Activated T-cell treated with anti-CD3 and anti-CD28 coated beads for 24 hours (primary cell): ENCODE measurements around the gene IQGAP3.

Source experiments
- DNase-seq: peaks from one replicate; pipeline ENCODE4 v3.0.0-alpha.2; 2020; ENCODE audit warnings: low read depth

The IQGAP3 gene

GRCh38 chr1:156497078-156497742 lies 75.2 kb downstream of the IQGAP3 start:
- no peak for DNase-seq

DNA sequence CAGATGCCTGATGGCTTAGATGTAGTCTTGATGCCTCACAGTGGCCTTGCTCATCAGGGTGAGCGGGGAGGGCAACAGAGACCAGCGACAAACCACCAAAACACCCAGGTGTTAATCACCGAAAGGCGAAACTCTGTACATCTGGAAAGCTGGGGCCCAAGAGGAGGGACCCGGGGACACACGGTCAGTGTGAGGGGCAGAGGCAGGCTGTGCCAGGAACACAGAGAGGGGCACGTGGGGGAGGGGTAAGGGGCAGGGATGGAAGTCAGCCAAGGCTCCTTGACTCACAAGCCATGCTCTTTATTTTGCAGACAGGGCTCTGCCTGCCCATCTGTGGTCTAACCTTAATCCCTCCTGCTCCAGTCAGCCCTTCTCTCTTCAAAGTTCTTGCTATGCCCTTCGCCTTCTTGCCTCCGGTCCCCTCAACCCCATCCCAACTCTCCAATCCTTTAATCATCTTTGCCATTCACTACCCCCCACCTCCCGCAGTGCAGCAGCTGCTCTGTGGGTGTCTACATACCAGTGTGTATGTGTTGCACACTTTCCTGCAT lies 76.1 kb downstream of the IQGAP3 start:
- no peak for DNase-seq

- no peak for DNase-seq
Measured at GRCh38 chr1:156495401-156496140, 76.8 kb downstream of the IQGAP3 start.

GRCh38 chr1:156494309-156494895 lies 78.0 kb downstream of the IQGAP3 start:
- DNase-seq = no peak

- no peak for DNase-seq
Measured at GRCh38 chr1:156493742-156494141, 78.6 kb downstream of the IQGAP3 start.

- DNase-seq = no peak
Measured at GRCh38 chr1:156493154-156493631, 79.2 kb downstream of the IQGAP3 start.

DNA sequence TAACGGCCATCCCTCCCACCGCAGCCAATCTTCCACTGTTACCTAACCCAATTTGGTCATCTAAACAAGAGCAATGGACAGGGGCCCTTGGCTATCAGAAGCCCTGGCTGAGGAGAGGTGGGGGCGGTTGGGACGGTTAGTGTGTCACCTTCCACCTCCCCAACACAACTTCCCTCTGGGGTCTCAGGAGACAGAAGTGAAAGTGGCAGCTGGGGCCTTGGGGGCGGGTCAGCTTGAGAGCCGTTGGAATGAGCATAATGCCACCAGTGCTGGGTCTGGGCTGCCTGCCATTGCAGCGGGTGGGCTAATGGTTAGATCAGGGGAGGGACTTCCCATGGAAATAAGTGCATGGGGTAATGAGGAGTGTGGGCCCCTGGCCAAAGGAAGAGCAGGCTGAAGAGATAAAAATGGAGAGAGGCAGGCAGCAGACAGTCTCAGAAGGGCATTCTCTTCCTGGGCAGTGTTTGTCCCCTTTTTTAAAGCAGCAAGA lies 79.7 kb downstream of the IQGAP3 start:
- no peak for DNase-seq

DNA sequence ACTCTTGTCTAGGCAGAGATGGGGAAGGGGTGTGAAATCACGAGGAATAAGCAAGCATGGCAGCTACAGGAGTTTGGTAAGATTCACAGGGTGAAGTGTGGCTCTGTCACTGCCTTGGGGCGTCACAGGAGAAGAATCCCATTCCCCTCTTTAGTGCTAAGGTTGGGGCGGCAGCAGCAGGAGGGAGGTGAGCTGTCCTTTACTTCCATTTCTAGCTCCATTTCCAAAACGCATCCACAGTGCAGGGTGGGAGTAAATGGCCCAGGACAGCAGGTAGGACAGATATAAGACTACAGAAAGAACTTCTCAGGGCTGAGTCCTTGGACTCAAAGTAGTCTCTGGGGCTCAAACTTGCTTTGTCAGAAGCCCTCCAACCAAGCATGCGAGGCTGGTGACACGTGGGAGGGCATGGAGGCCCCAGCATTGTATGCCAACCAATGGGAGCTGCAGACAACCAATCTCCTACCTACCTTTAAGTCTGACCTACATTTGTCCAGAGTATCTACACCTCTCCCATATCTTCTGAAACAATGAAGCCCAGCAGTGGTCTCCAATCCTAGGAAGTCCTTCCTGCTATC lies 80.3 kb downstream of the IQGAP3 start:
- DNase-seq = no peak

- no peak for DNase-seq
Measured at GRCh38 chr1:156491151-156491949, 81.0 kb downstream of the IQGAP3 start.

- DNase-seq = no peak
Measured at GRCh38 chr1:156490401-156491032, 81.8 kb downstream of the IQGAP3 start.

GRCh38 chr1:156489935-156490293 lies 82.5 kb downstream of the IQGAP3 start:
- no peak for DNase-seq

- no peak for DNase-seq
Measured at GRCh38 chr1:156489166-156489934, 83.0 kb downstream of the IQGAP3 start.

DNA sequence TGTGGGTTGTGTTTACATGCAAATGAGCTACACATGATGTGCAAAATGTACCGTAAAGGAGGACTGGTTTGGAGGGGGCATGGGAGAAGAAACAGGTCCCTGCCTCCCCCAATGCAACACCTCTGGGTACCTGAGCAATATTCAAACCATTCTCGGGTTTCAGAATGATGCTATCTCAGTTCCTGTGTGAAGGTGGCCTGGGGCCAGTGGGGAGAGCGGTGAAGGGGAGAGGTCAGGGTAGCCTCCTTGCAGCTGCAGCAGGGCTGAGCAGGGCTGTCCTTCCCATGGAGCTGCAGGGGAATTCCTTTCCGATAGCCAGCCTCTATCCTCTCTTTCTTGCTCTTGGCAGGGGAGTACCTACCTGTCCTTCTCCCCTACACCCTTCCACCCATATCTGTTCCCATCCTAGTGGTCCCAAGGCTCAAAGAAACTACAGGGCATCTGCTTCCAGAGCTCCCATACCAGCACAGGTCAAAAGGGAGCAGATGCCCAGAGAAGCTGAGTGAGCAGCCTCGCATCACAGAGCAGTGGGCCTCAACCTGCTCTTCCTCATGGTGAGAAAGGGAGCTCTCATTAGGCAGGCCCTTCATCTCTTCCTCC lies 83.7 kb downstream of the IQGAP3 start:
- DNase-seq = no peak

DNA sequence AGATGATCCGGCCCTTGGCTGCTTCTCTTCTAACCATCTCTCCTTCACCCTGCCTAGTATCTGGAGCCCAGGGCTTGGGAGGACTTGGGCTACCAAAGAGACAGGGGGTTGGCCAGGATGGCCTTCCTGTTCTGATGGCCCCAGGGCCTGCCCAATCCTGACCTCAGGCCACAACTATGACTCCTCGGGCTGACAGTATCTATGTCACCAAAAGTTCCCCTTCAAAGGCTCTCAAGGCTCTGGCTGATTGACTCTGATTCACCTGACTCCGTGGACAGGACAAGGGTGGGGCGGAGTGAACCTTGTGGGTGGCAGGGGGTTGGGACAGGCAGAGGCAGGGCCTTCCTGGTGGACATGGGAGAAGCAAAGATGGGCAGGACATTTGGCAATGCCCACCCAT lies 84.5 kb downstream of the IQGAP3 start:
- no peak for DNase-seq

DNA sequence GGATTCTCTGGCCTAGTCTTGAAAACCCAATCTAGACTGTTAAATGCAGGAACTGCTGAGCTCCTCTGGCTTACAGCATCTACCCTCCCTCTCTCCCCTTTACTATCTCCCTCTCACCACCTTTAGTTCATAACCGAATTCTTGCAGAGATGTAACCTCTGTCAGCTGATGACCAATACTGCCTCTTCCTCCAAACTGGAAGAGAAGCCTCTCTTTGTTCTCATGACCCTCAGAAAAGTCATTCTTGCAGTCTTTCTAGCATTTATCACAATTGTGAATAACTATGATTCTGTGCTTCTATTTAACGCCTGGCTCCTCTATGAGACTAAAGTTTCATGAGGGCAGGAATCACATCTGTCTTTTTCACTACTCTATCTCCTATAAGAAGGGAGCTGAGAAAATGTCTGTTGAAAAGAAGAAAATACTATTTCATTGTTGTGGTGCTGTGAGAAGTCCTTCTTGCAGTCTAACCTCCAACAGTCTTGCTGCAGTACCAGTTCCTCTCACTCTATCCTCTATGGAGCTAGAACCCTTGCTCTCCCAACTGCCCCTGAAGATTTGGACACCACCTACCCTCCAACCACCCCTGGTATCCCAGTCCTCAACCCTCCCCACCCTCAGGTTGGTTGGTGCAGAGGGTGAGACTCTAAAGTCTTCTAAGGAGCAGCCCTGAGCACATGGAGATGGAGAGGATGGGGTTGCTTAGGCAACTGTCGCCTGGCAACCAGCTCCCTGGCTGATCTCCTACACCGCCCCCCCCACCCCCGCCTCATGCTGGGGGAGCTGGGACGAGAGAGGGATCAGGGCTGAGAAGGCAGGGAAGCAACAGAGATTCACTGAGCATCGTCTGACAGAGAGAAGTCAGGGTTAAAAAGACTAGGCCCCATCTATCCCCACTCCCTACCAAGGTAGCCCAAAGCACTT lies 85.7 kb downstream of the IQGAP3 start:
- no peak for DNase-seq

DNA sequence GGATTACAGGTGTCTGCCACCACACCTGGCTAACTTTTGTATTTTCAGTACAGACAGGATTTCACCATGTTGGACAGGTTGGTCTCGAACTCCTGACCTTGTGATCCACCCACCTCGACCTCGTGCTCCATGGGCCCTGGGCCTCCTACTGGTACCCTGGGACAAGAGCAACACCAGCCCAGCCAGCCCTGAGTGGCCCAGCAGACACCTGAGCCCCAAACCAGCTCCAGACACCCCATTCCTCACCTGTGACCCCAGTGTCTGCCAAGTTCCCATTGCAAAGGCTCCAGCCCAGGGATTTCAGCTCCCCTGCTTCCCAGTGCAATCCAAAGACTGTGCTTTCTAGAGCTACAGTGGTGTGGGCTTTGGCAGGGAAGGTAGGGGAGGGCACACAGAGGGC lies 86.4 kb downstream of the IQGAP3 start:
- no peak for DNase-seq

DNA sequence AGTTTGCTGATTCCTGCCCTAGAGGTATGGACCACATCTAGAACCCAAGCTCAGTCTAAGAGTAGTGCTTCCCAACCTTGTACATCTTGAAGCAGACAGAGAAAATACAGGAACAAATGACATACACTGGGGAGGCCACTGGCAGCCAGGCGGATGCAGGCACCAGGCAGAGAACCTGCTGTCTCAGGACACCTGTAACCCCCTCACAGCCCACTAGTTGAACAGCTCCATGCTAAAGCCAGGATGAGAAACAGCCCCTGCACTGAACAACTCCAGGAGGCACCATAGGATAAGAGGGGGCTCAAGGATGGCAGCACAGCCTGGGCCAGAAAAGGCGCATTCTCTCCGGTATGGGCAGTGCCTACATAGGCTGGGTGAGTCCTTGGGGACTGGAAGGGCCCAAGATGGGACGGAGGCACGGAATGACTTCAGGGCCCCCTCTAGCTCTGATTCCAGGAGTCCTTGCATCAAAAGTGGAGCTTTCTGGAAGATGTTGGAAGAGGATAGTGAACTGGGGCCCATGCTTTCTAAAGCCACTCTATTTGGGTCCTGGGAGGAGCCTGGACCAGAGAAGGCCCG lies 87.8 kb downstream of the IQGAP3 start:
- DNase-seq = no peak

DNA sequence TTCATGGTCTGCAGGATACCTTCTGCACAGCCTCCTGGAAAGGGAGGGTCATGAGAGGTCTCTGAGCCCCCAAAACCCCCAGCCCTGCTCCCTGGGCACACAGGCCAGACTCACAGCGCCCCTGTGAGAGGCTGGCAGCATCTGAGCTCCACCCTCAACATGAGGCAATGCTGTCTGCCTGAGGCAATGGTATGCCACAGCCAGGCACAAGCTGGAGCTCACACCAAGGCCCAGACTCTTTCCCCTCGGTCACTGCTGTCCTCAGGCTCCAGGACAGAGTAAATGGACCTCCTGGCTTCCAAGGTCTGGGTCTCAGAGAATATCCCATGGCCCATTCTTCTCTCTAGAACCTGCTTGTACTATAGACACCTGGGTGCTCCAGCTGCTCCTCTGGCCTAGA lies 89.0 kb downstream of the IQGAP3 start:
- DNase-seq = no peak

- no peak for DNase-seq
Measured at GRCh38 chr1:156482276-156482675, 90.1 kb downstream of the IQGAP3 start.
